Inflammatory macrophage treated with lipopolysaccharide for 1 hour (primary cell): Measurements from ENCODE around the gene FHAD1.

ENCODE experiments used
- DNase-seq, 2 donors: peaks; one replicate each; pipeline ENCODE4 v3.0.0-alpha.2; 2020 to 2022

The FHAD1 gene

GRCh38 chr1:15444468-15445389 is 197.7 kb downstream of the FHAD1 start:
- DNase-seq = no peak

GRCh38 chr1:15445390-15446122 is 198.5 kb downstream of the FHAD1 start:
- DNase-seq = no peak

- DNase-seq = no peak
These were observed 199.2 kb downstream of the FHAD1 start for GRCh38 chr1:15446212-15446611.
